ENCODE measurements around the gene HSBP1. TPM values are rescaled to one million over a fixed set of nuclear protein-coding genes. Genes with fewer than 3 reads are reported as not detected.

Gene HSBP1
- total RNA-seq, 1 experiment from 2014 or later = 230 TPM

DNA sequence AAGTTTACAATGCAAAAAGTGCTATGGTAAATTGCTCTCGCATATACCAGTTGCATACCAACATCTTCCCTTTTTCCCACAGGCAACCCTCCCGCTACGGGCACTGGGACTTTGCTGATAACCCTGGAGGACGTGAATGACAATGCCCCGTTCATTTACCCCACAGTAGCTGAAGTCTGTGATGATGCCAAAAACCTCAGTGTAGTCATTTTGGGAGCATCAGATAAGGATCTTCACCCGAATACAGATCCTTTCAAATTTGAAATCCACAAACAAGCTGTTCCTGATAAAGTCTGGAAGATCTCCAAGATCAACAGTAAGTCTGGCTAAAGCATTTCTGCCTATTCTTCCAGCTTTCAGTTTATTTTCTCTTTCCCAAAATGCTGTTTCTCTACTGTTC lies 27.9 kb upstream of the HSBP1 start:
- H2BK20ac ChIP-seq (ENCODE audit: low read depth, low read length, poor library complexity, severe bottlenecking) = no peak overlapping the region
- no CpG with 5 or more reads among the region's 6 CpGs for WGBS (ENCODE audit: extremely low coverage, insufficient read length, low lambda C conversion rate)
- TF ChIP-seq, protein P1, sequence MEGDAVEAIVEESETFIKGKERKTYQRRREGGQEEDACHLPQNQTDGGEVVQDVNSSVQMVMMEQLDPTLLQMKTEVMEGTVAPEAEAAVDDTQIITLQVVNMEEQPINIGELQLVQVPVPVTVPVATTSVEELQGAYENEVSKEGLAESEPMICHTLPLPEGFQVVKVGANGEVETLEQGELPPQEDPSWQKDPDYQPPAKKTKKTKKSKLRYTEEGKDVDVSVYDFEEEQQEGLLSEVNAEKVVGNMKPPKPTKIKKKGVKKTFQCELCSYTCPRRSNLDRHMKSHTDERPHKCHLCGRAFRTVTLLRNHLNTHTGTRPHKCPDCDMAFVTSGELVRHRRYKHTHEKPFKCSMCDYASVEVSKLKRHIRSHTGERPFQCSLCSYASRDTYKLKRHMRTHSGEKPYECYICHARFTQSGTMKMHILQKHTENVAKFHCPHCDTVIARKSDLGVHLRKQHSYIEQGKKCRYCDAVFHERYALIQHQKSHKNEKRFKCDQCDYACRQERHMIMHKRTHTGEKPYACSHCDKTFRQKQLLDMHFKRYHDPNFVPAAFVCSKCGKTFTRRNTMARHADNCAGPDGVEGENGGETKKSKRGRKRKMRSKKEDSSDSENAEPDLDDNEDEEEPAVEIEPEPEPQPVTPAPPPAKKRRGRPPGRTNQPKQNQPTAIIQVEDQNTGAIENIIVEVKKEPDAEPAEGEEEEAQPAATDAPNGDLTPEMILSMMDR (conservative IDR thresholded peaks at IDR 0.05) = no peak
- peaks cover 0 to 2% of the 10 kb centered on the region in 2 experiments; a peak in 2 of 4 replicates for H3K4me1 Mint-ChIP-seq
- H3K56ac ChIP-seq (ENCODE audit: insufficient read length, low read depth, low read length) = no peak overlapping the region
- no peaks in the 10 kb centered on the region for H4K20me1 ChIP-seq (ENCODE audit: control insufficient read depth, insufficient read depth, insufficient read length)
- H4K8ac ChIP-seq (replicated peaks; ENCODE audit: insufficient read length, low read depth, low read length) = no peak overlapping the region
- H2AFZ ChIP-seq (ENCODE audit: low read length) = no peak overlapping the region
- H2BK12ac ChIP-seq (ENCODE audit: insufficient read length, low read depth, low read length) = no peak overlapping the region
- no peak overlapping the region for H3K4me3 Mint-ChIP-seq
- H3K27ac ChIP-seq (ENCODE audit: insufficient read length, low read depth, low read length) = no peak overlapping the region
- no peak overlapping the region for H2BK120ac ChIP-seq (ENCODE audit: low read depth, low read length, poor library complexity, severe bottlenecking)
- DNase-seq = no peak
- no peaks in the 10 kb centered on the region for H3K9me3 Mint-ChIP-seq
- H3T11ph ChIP-seq (ENCODE audit: low read length) = no peak overlapping the region
- no peak overlapping the region for H2AK5ac ChIP-seq (ENCODE audit: insufficient read length, low read length)
- no peak overlapping the region for H3K9ac ChIP-seq (ENCODE audit: extremely low read depth, insufficient read length, low read length)
- no peaks in the 10 kb centered on the region for H3K4me1 ChIP-seq (ENCODE audit: insufficient read depth, low read length)
- H2BK15ac ChIP-seq (ENCODE audit: low read depth, low read length) = no peak overlapping the region
- H3K27me3 ChIP-seq (ENCODE audit: insufficient read depth, low read length) = no peaks in the 10 kb centered on the region
- no peaks in the 10 kb centered on the region for H3K23me2 ChIP-seq (ENCODE audit: insufficient read length, low read depth, low read length, poor library complexity, severe bottlenecking)
- H3K14ac ChIP-seq (ENCODE audit: insufficient read depth, low read length) = no peak overlapping the region
- H3K79me2 ChIP-seq (ENCODE audit: insufficient read depth, low read length) = no peaks in the 10 kb centered on the region
- no peaks in the 10 kb centered on the region; the same call in 1 of the 2 replicates for H3K27me3 Mint-ChIP-seq (ENCODE audit: low read depth)
- H3K23ac ChIP-seq (ENCODE audit: insufficient read length, low read depth, low read length) = no peak overlapping the region
- no peak overlapping the region for H4K5ac ChIP-seq (ENCODE audit: insufficient read length, low read depth, low read length)
- no peak overlapping the region for H3K27ac Mint-ChIP-seq
- H3K4ac ChIP-seq (ENCODE audit: low read depth, low read length) = no peak overlapping the region
- H3K79me1 ChIP-seq (ENCODE audit: insufficient read depth, low read depth, low read length, poor library complexity, severe bottlenecking) = no peaks in the 10 kb centered on the region
- no peak overlapping the region for H4K91ac ChIP-seq (ENCODE audit: insufficient read length, low read depth, low read length)
- no peak overlapping the region for H3K4me2 ChIP-seq (ENCODE audit: insufficient read depth, insufficient read length, low read length)
- H3K9me3 ChIP-seq (ENCODE audit: control insufficient read depth, low read depth, low read length) = no peaks in the 10 kb centered on the region
- no peak overlapping the region for H2BK5ac ChIP-seq (ENCODE audit: insufficient read length, low read length)
- H3K36me3 Mint-ChIP-seq (ENCODE audit: insufficient read depth in 1 of 3, low read depth in 3 of 3) = peaks cover 0 to 3% (median 0%) of the 10 kb centered on the region in 3 experiments; a peak in 2 of 7 replicates
- H3K18ac ChIP-seq (ENCODE audit: insufficient read length, low read depth, low read length) = no peak overlapping the region
